ENCODE results near the gene APIP. TPM values are rescaled to one million over a fixed set of nuclear protein-coding genes. Genes with fewer than 3 reads are reported as not detected.

Gene APIP
- total RNA-seq, 1 donor from 2014 or later, result 36.7 TPM

GRCh38 chr11:34851916-34852315, 64.3 kb downstream of the APIP start:
- Histone ChIP-seq H3K4me3 (no peak overlapping the region), H3K9me3 (no peaks in the 10 kb centered on the region), H3K4me1 (no peaks in the 10 kb centered on the region), H3K27ac (no peak overlapping the region), H3K27me3 (ENCODE audit: low read depth) (no peaks in the 10 kb centered on the region), H3K36me3 (no peaks in the 10 kb centered on the region)
- TF ChIP-seq, protein P1, sequence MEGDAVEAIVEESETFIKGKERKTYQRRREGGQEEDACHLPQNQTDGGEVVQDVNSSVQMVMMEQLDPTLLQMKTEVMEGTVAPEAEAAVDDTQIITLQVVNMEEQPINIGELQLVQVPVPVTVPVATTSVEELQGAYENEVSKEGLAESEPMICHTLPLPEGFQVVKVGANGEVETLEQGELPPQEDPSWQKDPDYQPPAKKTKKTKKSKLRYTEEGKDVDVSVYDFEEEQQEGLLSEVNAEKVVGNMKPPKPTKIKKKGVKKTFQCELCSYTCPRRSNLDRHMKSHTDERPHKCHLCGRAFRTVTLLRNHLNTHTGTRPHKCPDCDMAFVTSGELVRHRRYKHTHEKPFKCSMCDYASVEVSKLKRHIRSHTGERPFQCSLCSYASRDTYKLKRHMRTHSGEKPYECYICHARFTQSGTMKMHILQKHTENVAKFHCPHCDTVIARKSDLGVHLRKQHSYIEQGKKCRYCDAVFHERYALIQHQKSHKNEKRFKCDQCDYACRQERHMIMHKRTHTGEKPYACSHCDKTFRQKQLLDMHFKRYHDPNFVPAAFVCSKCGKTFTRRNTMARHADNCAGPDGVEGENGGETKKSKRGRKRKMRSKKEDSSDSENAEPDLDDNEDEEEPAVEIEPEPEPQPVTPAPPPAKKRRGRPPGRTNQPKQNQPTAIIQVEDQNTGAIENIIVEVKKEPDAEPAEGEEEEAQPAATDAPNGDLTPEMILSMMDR (IDR thresholded peaks at IDR 0.05), result no peak
- DNase-seq, result no peak
- intact Hi-C loops (cut with DNase I), result no loop called here
- no peak for ATAC-seq

- no peak overlapping the region for H3K27ac ChIP-seq
- no peak for ATAC-seq
- DNase-seq, result no peak
Observed at GRCh38 chr11:34850334-34850733, 65.8 kb downstream of the APIP start.

DNA sequence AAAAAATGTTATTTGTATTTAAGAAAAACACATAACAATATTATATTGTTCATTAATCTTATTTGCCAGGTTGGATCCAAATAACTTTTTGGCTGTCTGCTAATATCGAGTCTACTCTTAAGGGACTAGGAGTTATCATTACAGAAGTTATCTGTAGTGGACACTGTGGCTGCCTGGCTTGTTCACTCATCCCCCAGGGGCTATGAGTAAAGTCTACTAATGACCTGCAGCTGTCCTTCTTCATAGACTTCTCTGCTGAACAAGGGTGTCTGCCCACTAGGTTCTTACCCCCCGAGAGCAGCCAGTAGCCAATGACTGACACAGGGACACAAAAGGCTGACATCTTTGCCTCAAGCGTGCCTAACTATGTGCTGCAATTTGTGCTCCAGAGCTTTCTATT, 69.7 kb downstream of the APIP start:
- no peak overlapping the region for H3K27ac ChIP-seq
- H3K36me3 ChIP-seq, result no peaks in the 10 kb centered on the region
- no peaks in the 10 kb centered on the region for H3K4me1 ChIP-seq
- H3K9me3 ChIP-seq, result no peaks in the 10 kb centered on the region
- H3K4me3 ChIP-seq, result no peak overlapping the region
- TF ChIP-seq, protein P1 (IDR thresholded peaks at IDR 0.05), result no peak
- ATAC-seq, result no peak
- no peaks in the 10 kb centered on the region for H3K27me3 ChIP-seq (ENCODE audit: low read depth)
- DNase-seq, result no peak
- intact Hi-C loops (cut with DNase I), result no loop called here

More at GRCh38 chr11:34850334-34850733, 65.8 kb downstream of the APIP start:
- TF ChIP-seq, protein P1 (IDR thresholded peaks at IDR 0.05), result no peak
- H3K36me3 ChIP-seq, result no peaks in the 10 kb centered on the region
- H3K4me1 ChIP-seq, result no peaks in the 10 kb centered on the region
- intact Hi-C loops (cut with DNase I), result no loop called here
- H3K4me3 ChIP-seq, result no peak overlapping the region
- no peaks in the 10 kb centered on the region for H3K27me3 ChIP-seq (ENCODE audit: low read depth)
- H3K9me3 ChIP-seq, result no peaks in the 10 kb centered on the region

GRCh38 chr11:34844463-34845112, 71.6 kb downstream of the APIP start:
- no peaks in the 10 kb centered on the region for H3K4me1 ChIP-seq
- TF ChIP-seq, protein P1 (IDR thresholded peaks at IDR 0.05), result no peak
- intact Hi-C loops (cut with DNase I), result no loop called here

DNA sequence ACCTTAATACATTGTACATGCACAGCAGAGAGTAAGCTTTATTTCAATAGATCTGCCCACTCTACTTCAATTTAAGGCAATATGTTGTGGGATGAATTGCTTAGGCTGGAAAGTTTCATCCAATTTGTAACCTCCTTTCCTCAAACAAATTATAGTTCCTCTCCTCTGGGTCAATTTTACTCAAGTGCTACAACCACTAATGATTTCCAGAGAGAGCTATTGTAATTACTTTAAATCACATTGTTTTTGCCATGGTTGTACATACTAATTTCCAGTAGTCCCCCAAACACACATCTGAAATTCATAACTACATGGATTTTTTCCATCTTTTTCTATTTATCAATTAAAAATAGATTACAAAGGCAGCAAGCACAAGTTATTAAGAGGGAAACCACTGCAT, 72.9 kb downstream of the APIP start:
- TF ChIP-seq, protein P1 (IDR thresholded peaks at IDR 0.05), result no peak
- Histone ChIP-seq H3K27me3 (ENCODE audit: low read depth) (no peaks in the 10 kb centered on the region), H3K36me3 (no peaks in the 10 kb centered on the region), H3K27ac (no peak overlapping the region), H3K4me3 (no peak overlapping the region), H3K4me1 (no peaks in the 10 kb centered on the region), H3K9me3 (no peaks in the 10 kb centered on the region)
- ATAC-seq (no peak), DNase-seq (no peak)
- intact Hi-C loops (cut with DNase I), result no loop called here

More at GRCh38 chr11:34844463-34845112, 71.6 kb downstream of the APIP start:
- DNase-seq (no peak), ATAC-seq (no peak)
- Histone ChIP-seq H3K9me3 (no peaks in the 10 kb centered on the region), H3K4me3 (no peak overlapping the region), H3K27ac (no peak overlapping the region), H3K36me3 (no peaks in the 10 kb centered on the region), H3K27me3 (ENCODE audit: low read depth) (no peaks in the 10 kb centered on the region)

All from lower lobe of right lung (tissue), 2 donors.